ENCODE results near the gene LRRC74A. TPM values are rescaled to one million over a fixed set of nuclear protein-coding genes. Genes with fewer than 3 reads are reported as not detected.

Gene LRRC74A
- total and polyA plus RNA-seq, 9 of the 15 experiments (the other 6 are each of a cell fraction or from before 2014, with no cell fraction given) = not detected

DNA sequence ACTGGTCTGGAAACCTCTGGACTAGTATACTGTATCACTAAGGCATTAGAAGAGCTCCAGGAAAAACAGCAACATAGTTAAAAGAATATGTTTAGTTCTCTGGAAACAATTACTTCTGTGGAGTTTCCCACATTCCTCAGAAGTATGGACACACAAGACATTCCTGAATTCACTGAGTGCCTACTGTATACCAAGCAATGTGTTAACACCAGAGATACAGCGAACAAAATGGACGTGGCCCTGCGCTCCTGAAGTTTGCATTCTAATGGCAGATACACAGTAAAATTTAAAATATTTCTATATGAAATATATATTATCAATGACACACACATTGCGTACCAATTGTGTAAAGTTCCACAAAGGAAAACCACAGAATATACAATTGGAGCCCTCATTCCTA is 14.6 kb upstream of the LRRC74A start (continued):
- TF ChIP-seq, protein P1, sequence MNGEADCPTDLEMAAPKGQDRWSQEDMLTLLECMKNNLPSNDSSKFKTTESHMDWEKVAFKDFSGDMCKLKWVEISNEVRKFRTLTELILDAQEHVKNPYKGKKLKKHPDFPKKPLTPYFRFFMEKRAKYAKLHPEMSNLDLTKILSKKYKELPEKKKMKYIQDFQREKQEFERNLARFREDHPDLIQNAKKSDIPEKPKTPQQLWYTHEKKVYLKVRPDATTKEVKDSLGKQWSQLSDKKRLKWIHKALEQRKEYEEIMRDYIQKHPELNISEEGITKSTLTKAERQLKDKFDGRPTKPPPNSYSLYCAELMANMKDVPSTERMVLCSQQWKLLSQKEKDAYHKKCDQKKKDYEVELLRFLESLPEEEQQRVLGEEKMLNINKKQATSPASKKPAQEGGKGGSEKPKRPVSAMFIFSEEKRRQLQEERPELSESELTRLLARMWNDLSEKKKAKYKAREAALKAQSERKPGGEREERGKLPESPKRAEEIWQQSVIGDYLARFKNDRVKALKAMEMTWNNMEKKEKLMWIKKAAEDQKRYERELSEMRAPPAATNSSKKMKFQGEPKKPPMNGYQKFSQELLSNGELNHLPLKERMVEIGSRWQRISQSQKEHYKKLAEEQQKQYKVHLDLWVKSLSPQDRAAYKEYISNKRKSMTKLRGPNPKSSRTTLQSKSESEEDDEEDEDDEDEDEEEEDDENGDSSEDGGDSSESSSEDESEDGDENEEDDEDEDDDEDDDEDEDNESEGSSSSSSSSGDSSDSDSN (IDR thresholded peaks at IDR 0.05; ENCODE audit: borderline replicate concordance in 1 of 2, low read depth in 2 of 2, low read length in 2 of 2) = no peak

DNA sequence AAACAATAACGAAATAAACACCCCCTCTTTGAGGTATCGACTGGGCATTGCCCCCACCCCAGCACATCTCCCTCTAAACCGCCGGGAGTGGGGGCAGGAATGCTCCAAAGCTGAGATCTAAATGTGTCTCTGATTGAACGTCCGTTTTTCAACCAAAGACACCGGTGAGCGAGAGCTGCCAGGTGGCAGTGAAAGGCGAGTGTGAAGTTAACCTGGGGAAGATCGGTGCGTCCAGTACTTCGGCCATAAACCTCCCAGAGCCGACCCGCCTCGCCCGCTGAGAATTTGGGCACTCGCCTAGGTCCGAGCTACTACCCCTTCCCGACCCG is 14.2 kb upstream of the LRRC74A start:
- WGBS (ENCODE audit: insufficient coverage, low coverage, missing lambda C conversion rate) = 0% methylated on average over 13 of the region's 20 CpGs
- POLR2A ChIA-PET = interaction anchor here (0.6 to 1.3 kb wide), 7 partner anchors 9 to 305 kb away, joined by 3 to 6 read pairs (median 3); no protein-coding TSS in a partner anchor
- no peaks in the 10 kb centered on the region for H3K9me3 ChIP-seq (replicated peaks; ENCODE audit: control insufficient read depth, insufficient read depth, low read depth, low read length)
- FAIRE-seq (no peak), DNase-seq (ENCODE audit: extremely low read depth in 1 of 4, low spot score in 3 of 4) (peak in 2 of 4 experiments; percentile 11 to 17), ATAC-seq (peak; percentile 48)
- CTCF ChIA-PET (ENCODE audit: low intra/inter-chr PET ratio) = no interaction called here
- peak overlapping the region; percentile 76 to 96 for H3K9ac ChIP-seq (ENCODE audit: insufficient read depth in 1 of 2, low read depth in 2 of 2, low read length in 2 of 2)
- peaks cover 25% of the 10 kb centered on the region for H3K79me2 ChIP-seq (ENCODE audit: control insufficient read depth, insufficient read depth, low read length)
- peak overlapping the region; percentile 83 for H3K4me2 ChIP-seq (ENCODE audit: insufficient read depth, low read length)
- H3K27me3 ChIP-seq (ENCODE audit: control insufficient read depth in 2 of 2, insufficient read depth in 2 of 2, low read length in 2 of 2) = peaks cover 0 to under 1% of the 10 kb centered on the region in 2 experiments; a peak in 1 of 5 replicates
- H3K27ac ChIP-seq (ENCODE audit: extremely low read depth, low read depth, low read length) = peak overlapping the region; percentile 77
- H3K4me3 ChIP-seq = peak overlapping the region; percentile 56
- peak overlapping the region; percentile 98 for H2AFZ ChIP-seq (ENCODE audit: low read depth, low read length)
- H3K9me1 ChIP-seq (ENCODE audit: control insufficient read depth, insufficient read depth, low read length) = no peaks in the 10 kb centered on the region
- peak; percentile 20; the same call in 1 of the 2 replicates for TF ChIP-seq ZBED1 (IDR thresholded peaks at IDR 0.05)
- no peak for TF ChIP-seq CBX3 (IDR thresholded peaks at IDR 0.05; ENCODE audit: borderline replicate concordance in 1 of 2, low read length in 2 of 2)
- TF ChIP-seq, protein P2, sequence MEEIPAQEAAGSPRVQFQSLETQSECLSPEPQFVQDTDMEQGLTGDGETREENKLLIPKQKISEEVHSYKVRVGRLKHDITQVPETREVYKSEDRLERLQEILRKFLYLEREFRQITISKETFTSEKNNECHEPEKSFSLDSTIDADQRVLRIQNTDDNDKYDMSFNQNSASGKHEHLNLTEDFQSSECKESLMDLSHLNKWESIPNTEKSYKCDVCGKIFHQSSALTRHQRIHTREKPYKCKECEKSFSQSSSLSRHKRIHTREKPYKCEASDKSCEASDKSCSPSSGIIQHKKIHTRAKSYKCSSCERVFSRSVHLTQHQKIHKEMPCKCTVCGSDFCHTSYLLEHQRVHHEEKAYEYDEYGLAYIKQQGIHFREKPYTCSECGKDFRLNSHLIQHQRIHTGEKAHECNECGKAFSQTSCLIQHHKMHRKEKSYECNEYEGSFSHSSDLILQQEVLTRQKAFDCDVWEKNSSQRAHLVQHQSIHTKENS (CRISPR knock-in tag; IDR thresholded peaks at IDR 0.05) = no peak
- TF ChIP-seq MEF2A (IDR thresholded peaks at IDR 0.05; ENCODE audit: control insufficient read depth, low read depth, low read length) = no peak
- TF ChIP-seq PYGO2 (tag; IDR thresholded peaks at IDR 0.05) = no peak
- no peak for TF ChIP-seq ZNF436 (CRISPR knock-in tag; IDR thresholded peaks at IDR 0.05)
- H3K36me3 ChIP-seq (ENCODE audit: control insufficient read depth, insufficient read depth, low read length) = peaks cover 22% of the 10 kb centered on the region
- no peaks in the 10 kb centered on the region for H4K20me1 ChIP-seq (replicated peaks; ENCODE audit: control insufficient read depth, insufficient read depth, low read length)
- intact Hi-C loops (cut with micrococcal nuclease) (no loop called here), in situ Hi-C loops (cut with MboI) (no loop called here)
- peaks cover 13 to 14% of the 10 kb centered on the region in 2 experiments; a peak in 4 of 5 replicates for H3K4me1 ChIP-seq (replicated peaks in 1 of 2; ENCODE audit: control insufficient read depth in 2 of 2, insufficient read depth in 2 of 2, low read length in 2 of 2)
- TSS peak; percentile 50 for BruUV-seq (replicated peaks)

All from K562 (cell line).